HepG2 (cell line): ENCODE data around the gene TPGS1. TPM values are rescaled to one million over a fixed set of nuclear protein-coding genes. Genes with fewer than 3 reads are reported as not detected.
A peak's percentile ranks its signal among the peaks of the same experiment; 100 is the strongest.

Experiments used
- CEBPG ChIP-seq: IDR thresholded peaks from 2 replicates; pipeline ENCODE4 v1.6.1; 2016
- ELF3 ChIP-seq: IDR thresholded peaks from 2 replicates; pipeline ENCODE4 v1.6.1; 2016; ENCODE audit warnings: missing genetic modification reagents, missing compliant biosample characterization
- EP300 ChIP-seq, 3 experiments: sonication (generic) in 1 of 3; formaldehyde crosslinking in 1 of 3; IDR thresholded peaks; 2 replicates each; pipeline versions ENCODE4 v1.5.1 to v1.6.1; 2011 to 2020; ENCODE audit warnings: low read depth in 2 of 3, low read length in 2 of 3, borderline replicate concordance in 1 of 3, improper control_type of control experiment in 1 of 3, mild to moderate bottlenecking in 1 of 3, missing genetic modification reagents in 1 of 3, moderate library complexity in 1 of 3
- FOSL2 ChIP-seq: sonication (generic); formaldehyde crosslinking; IDR thresholded peaks from 2 replicates; pipeline ENCODE4 v1.4.0; 2020; ENCODE audit warnings: missing genetic modification reagents
- HDAC2 ChIP-seq: sonication (generic); formaldehyde crosslinking; IDR thresholded peaks from 2 replicates; pipeline ENCODE4 v1.4.0; 2020; ENCODE audit warnings: missing genetic modification reagents
- HES4 ChIP-seq: sonication (generic); formaldehyde crosslinking; IDR thresholded peaks from 2 replicates; pipeline ENCODE4 v1.9.0; 2021; ENCODE audit warnings: mild to moderate bottlenecking, missing genetic modification reagents, borderline replicate concordance
- JDP2 ChIP-seq: sonication (generic); formaldehyde crosslinking; IDR thresholded peaks from 2 replicates; pipeline ENCODE4 v1.8.1; 2022; ENCODE audit warnings: missing genetic modification reagents, borderline replicate concordance
- MAF1 ChIP-seq: sonication (generic); formaldehyde crosslinking; IDR thresholded peaks from 2 replicates; pipeline ENCODE4 v1.5.0; 2020; ENCODE audit warnings: missing genetic modification reagents, borderline replicate concordance
- MYC ChIP-seq: sonication (generic); formaldehyde crosslinking; IDR thresholded peaks from 2 replicates; pipeline ENCODE4 v1.9.0; 2021; ENCODE audit warnings: missing genetic modification reagents, borderline replicate concordance
- SRSF4 ChIP-seq: fragments of 200-400 bp; formaldehyde crosslinking; IDR thresholded peaks from one replicate; pipeline ENCODE4 v1.6.1; 2018; ENCODE audit warnings: mild to moderate bottlenecking, low read depth, low read length, moderate library complexity; ENCODE audit not compliant: poor library complexity, severe bottlenecking
- TSC22D2 ChIP-seq: sonication (generic); formaldehyde crosslinking; IDR thresholded peaks from 2 replicates; pipeline ENCODE4 v1.5.1; 2020; ENCODE audit warnings: missing genetic modification reagents, mild to moderate bottlenecking, borderline replicate concordance
- U2AF2 ChIP-seq: fragments of 200-400 bp; formaldehyde crosslinking; IDR thresholded peaks from 2 replicates; pipeline ENCODE4 v1.6.1; 2017; ENCODE audit warnings: low read depth, mild to moderate bottlenecking, low read length
- ZKSCAN8 ChIP-seq: IDR thresholded peaks from 2 replicates; pipeline ENCODE4 v1.6.1; 2016; ENCODE audit warnings: borderline replicate concordance, missing genetic modification reagents, missing compliant biosample characterization
- ZMAT3 ChIP-seq: sonication (generic); formaldehyde crosslinking; conservative IDR thresholded peaks from 2 replicates; pipeline ENCODE4 v1.7.0; 2021; ENCODE audit warnings: missing genetic modification reagents
- ZNF10 ChIP-seq: sonication (generic); formaldehyde crosslinking; IDR thresholded peaks from 2 replicates; pipeline ENCODE4 v1.4.0; 2020; ENCODE audit warnings: mild to moderate bottlenecking, low read depth, missing genetic modification reagents, borderline replicate concordance
- ZNF354B ChIP-seq: sonication (generic); formaldehyde crosslinking; IDR thresholded peaks from 2 replicates; pipeline ENCODE4 v1.8.0; 2022; ENCODE audit warnings: mild to moderate bottlenecking, missing genetic modification reagents
- ZNF530 ChIP-seq: sonication (generic); formaldehyde crosslinking; IDR thresholded peaks from 2 replicates; pipeline ENCODE4 v1.5.0; 2020; ENCODE audit warnings: low read depth, mild to moderate bottlenecking, missing genetic modification reagents
- ZNF607 ChIP-seq: sonication (generic); formaldehyde crosslinking; IDR thresholded peaks from 2 replicates; pipeline ENCODE4 v1.5.1; 2020; ENCODE audit warnings: missing genetic modification reagents, mild to moderate bottlenecking, borderline replicate concordance
- ZNF713 ChIP-seq: sonication (generic); formaldehyde crosslinking; IDR thresholded peaks from 2 replicates; pipeline ENCODE4 v1.4.0; 2020; ENCODE audit warnings: mild to moderate bottlenecking, missing genetic modification reagents
- ZNF724P ChIP-seq: sonication (generic); formaldehyde crosslinking; IDR thresholded peaks from 2 replicates; pipeline ENCODE4 v1.8.0; 2022; ENCODE audit warnings: missing genetic modification reagents, borderline replicate concordance
- ZNF83 ChIP-seq: sonication (generic); formaldehyde crosslinking; IDR thresholded peaks from 2 replicates; pipeline ENCODE4 v1.4.0; 2020; ENCODE audit warnings: missing genetic modification reagents, mild to moderate bottlenecking, borderline replicate concordance
- polyA plus RNA-seq, 8 experiments: library from polyadenylated mRNA; depleted of rRNA in 3 of 8; stranded (reverse) in 7 of 8; unstranded in 1 of 8; fragments of >200 nt; fragmentation: Illumina TruSeq in 4 of 8; extraction: Trizol in 4 of 8; gene quantifications; 2 replicates each; pipeline versions ENCODE4 v1.2.1 to v1.2.3, GENCODE V29; 2011 to 2016; ENCODE audit warnings: low read depth in 4 of 8, missing spikeins in 1 of 8, mixed read lengths in 1 of 8; ENCODE audit not compliant: insufficient read depth in 1 of 8
- total RNA-seq, 5 experiments: library from RNA; depleted of rRNA; stranded (reverse); fragments of >200 nt; fragmentation: Illumina TruSeq; extraction: Trizol; gene quantifications; 2 replicates each; pipeline ENCODE4 v1.2.3, GENCODE V29; 2016; ENCODE audit warnings: low read depth in 1 of 5
- TF ChIP-seq, protein P1 (sequence below): sonication (generic); formaldehyde crosslinking; IDR thresholded peaks from 2 replicates; pipeline ENCODE4 v1.4.0; 2020; ENCODE audit warnings: mild to moderate bottlenecking, missing genetic modification reagents
- TF ChIP-seq, protein P2 (sequence below): sonication (generic); formaldehyde crosslinking; IDR thresholded peaks from 2 replicates; pipeline ENCODE4 v1.4.0; 2020; ENCODE audit warnings: missing genetic modification reagents
- TF ChIP-seq, protein P3 (sequence below): sonication (generic); formaldehyde crosslinking; IDR thresholded peaks from 2 replicates; pipeline ENCODE4 v1.8.1; 2022; ENCODE audit warnings: low read depth, mild to moderate bottlenecking, missing genetic modification reagents
- TF ChIP-seq, protein P4 (sequence below): IDR thresholded peaks from 2 replicates; pipeline ENCODE4 v1.6.1; 2016; ENCODE audit warnings: mild to moderate bottlenecking, missing biosample characterization, missing genetic modification reagents

Gene TPGS1
- total and polyA plus RNA-seq, 2 of the 13 experiments (the other 11 are each of a cell fraction or from before 2014, with no cell fraction given) = 1.1 to 6.2 TPM

DNA sequence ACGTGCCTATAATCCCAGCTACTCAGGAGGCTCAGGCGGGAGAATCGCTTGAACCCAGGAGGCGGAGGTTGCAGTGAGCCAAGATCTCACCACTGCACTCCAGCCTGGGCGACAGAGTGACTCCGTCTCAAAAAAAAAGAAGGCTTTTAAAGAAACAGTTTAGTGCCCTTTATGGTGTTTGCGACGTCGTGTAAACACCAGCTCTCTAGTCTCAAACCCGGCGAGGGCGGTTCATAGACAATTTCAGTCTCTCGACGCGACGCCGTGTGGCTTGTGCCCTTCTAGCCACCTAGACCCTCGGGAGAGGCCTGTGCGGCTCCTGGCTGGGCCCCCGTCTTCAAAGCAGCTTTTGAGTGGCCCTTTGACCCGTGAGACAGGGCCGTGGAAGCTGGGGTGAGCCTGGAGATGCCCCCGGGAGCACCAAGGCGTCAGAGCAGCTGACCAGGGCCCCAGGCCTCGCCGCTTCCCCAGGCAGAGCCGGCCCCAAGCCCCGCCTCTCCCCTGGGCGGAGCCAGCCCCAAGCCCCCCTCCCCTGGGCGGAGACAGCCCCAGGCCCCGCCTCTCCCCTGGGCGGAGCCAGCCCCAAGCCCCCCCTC lies 16.1 kb upstream of the TPGS1 start (continued):
- TF ChIP-seq, protein P1, sequence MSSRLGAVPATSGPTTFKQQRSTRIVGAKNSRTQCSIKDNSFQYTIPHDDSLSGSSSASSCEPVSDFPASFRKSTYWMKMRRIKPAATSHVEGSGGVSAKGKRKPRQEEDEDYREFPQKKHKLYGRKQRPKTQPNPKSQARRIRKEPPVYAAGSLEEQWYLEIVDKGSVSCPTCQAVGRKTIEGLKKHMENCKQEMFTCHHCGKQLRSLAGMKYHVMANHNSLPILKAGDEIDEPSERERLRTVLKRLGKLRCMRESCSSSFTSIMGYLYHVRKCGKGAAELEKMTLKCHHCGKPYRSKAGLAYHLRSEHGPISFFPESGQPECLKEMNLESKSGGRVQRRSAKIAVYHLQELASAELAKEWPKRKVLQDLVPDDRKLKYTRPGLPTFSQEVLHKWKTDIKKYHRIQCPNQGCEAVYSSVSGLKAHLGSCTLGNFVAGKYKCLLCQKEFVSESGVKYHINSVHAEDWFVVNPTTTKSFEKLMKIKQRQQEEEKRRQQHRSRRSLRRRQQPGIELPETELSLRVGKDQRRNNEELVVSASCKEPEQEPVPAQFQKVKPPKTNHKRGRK (CRISPR knock-in tag) = no peak
- no peak for TF ChIP-seq ZKSCAN8 (CRISPR knock-in tag)
- TF ChIP-seq, protein P2, sequence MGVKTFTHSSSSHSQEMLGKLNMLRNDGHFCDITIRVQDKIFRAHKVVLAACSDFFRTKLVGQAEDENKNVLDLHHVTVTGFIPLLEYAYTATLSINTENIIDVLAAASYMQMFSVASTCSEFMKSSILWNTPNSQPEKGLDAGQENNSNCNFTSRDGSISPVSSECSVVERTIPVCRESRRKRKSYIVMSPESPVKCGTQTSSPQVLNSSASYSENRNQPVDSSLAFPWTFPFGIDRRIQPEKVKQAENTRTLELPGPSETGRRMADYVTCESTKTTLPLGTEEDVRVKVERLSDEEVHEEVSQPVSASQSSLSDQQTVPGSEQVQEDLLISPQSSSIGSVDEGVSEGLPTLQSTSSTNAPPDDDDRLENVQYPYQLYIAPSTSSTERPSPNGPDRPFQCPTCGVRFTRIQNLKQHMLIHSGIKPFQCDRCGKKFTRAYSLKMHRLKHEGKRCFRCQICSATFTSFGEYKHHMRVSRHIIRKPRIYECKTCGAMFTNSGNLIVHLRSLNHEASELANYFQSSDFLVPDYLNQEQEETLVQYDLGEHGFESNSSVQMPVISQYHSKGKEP = no peak
- TF ChIP-seq U2AF2 = no peak
- TF ChIP-seq, protein P3, sequence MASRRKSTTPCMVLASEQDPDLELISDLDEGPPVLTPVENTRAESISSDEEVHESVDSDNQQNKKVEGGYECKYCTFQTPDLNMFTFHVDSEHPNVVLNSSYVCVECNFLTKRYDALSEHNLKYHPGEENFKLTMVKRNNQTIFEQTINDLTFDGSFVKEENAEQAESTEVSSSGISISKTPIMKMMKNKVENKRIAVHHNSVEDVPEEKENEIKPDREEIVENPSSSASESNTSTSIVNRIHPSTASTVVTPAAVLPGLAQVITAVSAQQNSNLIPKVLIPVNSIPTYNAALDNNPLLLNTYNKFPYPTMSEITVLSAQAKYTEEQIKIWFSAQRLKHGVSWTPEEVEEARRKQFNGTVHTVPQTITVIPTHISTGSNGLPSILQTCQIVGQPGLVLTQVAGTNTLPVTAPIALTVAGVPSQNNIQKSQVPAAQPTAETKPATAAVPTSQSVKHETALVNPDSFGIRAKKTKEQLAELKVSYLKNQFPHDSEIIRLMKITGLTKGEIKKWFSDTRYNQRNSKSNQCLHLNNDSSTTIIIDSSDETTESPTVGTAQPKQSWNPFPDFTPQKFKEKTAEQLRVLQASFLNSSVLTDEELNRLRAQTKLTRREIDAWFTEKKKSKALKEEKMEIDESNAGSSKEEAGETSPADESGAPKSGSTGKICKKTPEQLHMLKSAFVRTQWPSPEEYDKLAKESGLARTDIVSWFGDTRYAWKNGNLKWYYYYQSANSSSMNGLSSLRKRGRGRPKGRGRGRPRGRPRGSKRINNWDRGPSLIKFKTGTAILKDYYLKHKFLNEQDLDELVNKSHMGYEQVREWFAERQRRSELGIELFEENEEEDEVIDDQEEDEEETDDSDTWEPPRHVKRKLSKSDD (CRISPR knock-in tag) = no peak
- TF ChIP-seq ZNF10 (CRISPR knock-in tag) = no peak
- no peak for TF ChIP-seq ZNF724P (CRISPR knock-in tag)
- no peak for TF ChIP-seq HES4 (CRISPR knock-in tag)
- no peak for TF ChIP-seq JDP2 (CRISPR knock-in tag)
- TF ChIP-seq, protein P4, sequence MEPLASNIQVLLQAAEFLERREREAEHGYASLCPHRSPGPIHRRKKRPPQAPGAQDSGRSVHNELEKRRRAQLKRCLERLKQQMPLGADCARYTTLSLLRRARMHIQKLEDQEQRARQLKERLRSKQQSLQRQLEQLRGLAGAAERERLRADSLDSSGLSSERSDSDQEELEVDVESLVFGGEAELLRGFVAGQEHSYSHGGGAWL = peak; percentile 58; the same call in 1 of the 2 replicates
- no peak for TF ChIP-seq ZNF713 (CRISPR knock-in tag)
- peak; percentile 33; the same call in 1 of the 2 replicates for TF ChIP-seq MYC
- TF ChIP-seq ZNF354B = no peak
- no peak for TF ChIP-seq MAF1
- TF ChIP-seq HDAC2 (CRISPR knock-in tag) = no peak
- no peak for TF ChIP-seq ZNF607 (CRISPR knock-in tag)
- TF ChIP-seq SRSF4 = no peak
- TF ChIP-seq ZMAT3 (CRISPR knock-in tag) = no peak; the same call in 1 of the 2 replicates
- TF ChIP-seq CEBPG (CRISPR knock-in tag) = no peak
- TF ChIP-seq EP300 (IDR thresholded peaks at IDR 0.05; ENCODE audit: low read depth in 2 of 2, low read length in 2 of 2) = no peak
- TF ChIP-seq EP300 (CRISPR knock-in tag; IDR thresholded peaks at IDR 0.05; ENCODE audit: borderline replicate concordance) = no peak
- no peak for TF ChIP-seq TSC22D2 (CRISPR knock-in tag)
- TF ChIP-seq ZNF83 (CRISPR knock-in tag) = no peak
- no peak for TF ChIP-seq ZNF530
- no peak for TF ChIP-seq FOSL2
- no peak for TF ChIP-seq ELF3 (CRISPR knock-in tag)
